PFSK-1 (cell line): Measurements from ENCODE around the gene ABI3BP.

Experiments used
- REST ChIP-seq, 2 experiments: IDR thresholded peaks; 2 replicates each; pipeline versions ENCODE4 v1.6.1 to v1.8.0; 2011 to 2012; ENCODE audit warnings: low read depth in 2 of 2, low read length in 2 of 2, control low read depth in 1 of 2, inconsistent platforms in 1 of 2, mild to moderate bottlenecking in 1 of 2, moderate library complexity in 1 of 2; ENCODE audit not compliant: insufficient read depth in 1 of 2
- TAF1 ChIP-seq: IDR thresholded peaks from 2 replicates; pipeline ENCODE4 v1.6.1; 2012; ENCODE audit warnings: low read length, control low read depth, borderline replicate concordance; ENCODE audit not compliant: insufficient read depth

- no peak for TF ChIP-seq TAF1
- TF ChIP-seq REST (IDR thresholded peaks at IDR 0.05; ENCODE audit: insufficient read depth in 1 of 2, low read depth in 2 of 2, low read length in 2 of 2), result no peak
Measured at GRCh38 chr3:100941041-100941440, 52.2 kb downstream of the ABI3BP start.
